ENCODE data around the gene CDH4.
"Not testable (repeated sequence)": the region's sequence is repeated elsewhere in the genome, so short reads cannot be mapped to it uniquely, and the experiment has no call there.

The CDH4 gene

DNA sequence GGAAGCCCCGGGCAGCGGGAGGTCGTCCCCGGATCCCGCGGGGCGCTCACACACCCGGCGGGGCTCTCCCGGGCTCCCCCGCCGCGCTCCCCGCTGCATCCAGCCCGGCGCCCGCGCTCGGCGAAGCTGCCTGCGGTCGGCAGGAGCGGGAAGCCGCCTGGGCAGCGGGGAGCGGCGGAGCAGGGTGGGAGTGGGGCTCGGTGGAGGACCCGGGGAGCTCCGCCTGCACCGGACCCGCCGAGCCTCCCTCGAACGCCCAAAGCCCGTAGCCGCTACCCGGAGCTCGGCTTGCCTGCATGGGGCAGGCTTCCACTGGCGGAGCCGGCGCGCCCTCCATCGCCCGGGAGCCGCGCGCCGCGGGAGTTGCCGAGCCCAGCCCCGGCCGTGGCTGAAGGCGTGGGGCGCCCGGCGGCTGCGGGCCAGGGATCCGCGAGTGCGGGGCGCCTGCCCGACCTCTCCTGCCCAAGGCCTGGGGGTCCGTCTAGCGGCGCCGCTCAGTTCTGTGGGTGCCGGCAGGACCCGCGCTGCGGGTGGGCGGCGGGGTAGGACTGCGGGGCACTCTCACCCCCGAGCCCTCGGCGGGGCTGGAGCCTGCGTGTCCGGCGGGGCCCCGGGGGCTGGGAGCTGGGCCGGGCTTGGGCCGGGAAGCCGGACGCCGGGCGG lies 671 bp downstream of the CDH4 start:
- peak overlapping the region; percentile 64 for H3K4me3 ChIP-seq (ENCODE audit: low read depth, low read length)
- no peak for DNase-seq (ENCODE audit: low read depth)

DNA sequence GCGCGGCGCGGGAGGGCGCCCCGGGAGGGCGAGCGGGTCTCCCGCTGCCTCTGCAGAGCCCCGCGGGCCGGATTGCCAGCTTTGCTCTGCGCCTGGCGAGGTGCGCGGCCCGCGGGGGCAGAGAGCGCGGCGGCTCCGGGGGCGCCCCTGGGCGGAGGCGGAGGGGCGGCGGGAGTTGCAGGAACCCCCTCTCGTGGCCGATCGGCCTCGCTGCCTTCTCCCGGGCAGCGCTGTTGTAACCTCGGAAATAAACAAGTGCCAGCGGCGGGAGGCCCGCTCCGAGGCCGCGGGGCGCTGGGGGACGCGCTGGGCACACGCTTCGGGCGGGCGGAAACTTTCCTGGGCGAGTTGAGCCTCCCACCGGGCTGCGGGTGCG lies 1.2 kb downstream of the CDH4 start:
- no peak for DNase-seq (ENCODE audit: low read depth)
- peak overlapping the region; percentile 64 for H3K4me3 ChIP-seq (ENCODE audit: low read depth, low read length)

DNA sequence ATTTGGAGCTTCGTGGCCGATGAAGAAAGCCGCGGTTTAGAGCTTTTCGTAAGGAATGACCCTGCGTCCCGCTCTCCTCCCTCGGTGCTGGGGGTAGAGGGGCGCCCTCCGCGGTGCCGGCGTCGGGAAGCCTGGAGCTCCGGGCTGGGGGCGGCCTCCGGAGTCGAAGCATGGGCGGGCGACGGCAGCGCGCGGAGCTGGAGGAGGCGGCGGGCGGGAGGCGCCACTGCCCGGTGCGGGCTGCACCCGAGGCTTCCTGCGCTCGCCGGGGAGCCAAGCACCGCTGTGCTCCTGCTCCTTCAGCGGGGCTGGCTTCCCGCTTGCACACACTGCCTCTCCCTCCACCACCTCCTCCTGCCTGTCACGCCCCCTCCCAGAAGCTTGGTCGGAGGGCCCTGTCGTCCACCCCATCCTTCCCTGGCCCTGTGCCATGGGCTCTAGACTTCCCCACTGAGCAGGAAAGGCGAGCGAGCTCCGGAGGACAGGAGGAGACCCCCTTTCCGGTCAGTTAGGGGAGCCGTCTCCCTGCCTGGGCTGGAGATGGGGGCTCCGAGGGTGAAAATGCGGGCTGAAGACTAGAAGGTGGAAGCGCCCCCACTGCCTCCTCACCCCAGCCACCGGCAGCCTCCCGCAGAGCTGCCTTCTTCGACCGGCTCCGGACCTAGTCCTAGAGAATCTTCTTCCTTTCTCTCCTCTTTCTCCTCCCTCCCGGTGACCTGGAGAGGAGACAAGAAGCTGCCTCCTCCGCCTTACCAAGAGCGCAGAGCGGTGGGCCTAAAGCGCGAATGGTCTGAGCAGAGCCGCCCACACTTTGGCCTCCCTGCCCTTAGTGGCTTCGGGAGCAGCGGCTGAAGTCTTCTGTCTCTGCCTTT lies 1.8 kb downstream of the CDH4 start:
- H3K4me3 ChIP-seq (ENCODE audit: low read depth, low read length) = peak overlapping the region; percentile 64
- no peak for DNase-seq (ENCODE audit: low read depth)

DNA sequence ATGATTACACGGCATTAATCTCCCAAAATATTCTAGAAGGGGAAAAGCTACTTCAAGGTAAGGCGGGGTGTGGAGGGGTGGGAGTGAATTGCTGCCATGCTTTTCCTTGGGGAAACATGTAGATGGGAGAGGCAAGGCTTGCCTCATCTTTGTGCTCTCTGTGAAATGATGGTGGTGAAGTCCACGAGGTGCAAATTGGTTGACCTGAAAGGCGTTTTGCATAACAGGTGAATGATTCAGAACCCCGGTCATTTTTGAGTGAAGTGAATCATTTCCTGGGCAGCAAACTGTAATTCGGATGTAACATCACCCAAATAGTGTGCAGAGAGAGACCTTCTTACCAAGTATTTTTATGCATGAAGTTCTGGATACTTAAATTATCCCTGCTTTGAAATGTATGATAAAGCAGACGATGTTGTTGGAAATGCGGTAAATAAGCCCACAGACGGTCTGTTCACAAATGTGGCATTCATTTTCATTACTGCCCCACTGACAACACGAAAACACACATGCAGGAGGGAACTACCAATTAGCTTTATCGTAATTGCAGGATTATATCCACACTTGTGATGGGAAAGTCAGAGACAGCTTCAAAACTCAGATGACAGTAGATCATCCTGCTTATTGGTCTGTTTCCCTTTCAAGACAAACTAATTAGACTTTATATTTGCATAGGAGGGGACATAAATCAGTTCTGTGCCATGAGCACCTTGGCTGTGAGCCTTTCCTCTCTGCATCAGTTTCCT lies 3.0 kb downstream of the CDH4 start:
- no peak overlapping the region for H3K4me3 ChIP-seq (ENCODE audit: low read depth, low read length)

DNA sequence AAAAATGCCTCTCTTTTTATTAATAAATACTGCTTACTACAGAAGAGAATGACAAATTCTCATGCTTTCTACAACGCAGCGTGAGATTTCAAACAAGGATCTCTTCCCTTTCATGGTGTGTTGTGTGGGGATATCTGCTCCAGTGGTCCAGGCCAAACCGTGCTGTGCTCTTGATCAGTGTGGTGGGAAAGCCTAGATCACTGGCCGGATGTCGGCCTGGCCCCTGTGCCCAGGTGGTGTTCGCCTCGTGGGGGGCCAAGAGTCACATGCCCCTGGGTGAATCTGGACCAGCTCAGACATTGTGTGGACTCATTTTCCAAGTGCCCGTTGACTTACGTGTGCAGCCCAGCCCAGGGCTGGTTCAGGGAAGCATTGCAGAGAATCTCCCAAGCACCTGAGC lies 4.3 kb downstream of the CDH4 start:
- no peak overlapping the region for H3K4me3 ChIP-seq (ENCODE audit: low read depth, low read length)
- DNase-seq (ENCODE audit: low read depth) = no peak

More for the DNA sequence above, 3.0 kb downstream of the CDH4 start:
- DNase-seq (ENCODE audit: low read depth) = no peak

DNA sequence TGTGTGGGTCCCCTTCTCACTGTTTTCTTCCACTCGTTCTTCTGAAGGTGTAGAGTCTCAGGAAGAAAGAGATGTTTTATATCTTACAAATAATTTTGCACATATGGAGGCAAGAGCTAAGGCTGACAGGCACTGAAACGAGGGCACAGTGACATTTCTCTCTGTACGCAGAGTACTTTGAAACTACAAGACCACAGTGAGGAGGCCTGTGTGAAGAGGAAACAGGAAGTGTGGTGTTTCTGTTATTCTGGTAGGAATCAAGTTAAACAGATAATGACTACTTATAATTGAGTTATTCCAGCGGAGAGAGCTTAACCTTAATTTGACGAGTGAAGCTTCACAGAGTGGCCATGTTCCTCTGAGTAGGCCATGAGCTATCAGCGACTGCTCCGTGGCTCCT lies 4.8 kb downstream of the CDH4 start:
- DNase-seq (ENCODE audit: low read depth) = no peak

DNA sequence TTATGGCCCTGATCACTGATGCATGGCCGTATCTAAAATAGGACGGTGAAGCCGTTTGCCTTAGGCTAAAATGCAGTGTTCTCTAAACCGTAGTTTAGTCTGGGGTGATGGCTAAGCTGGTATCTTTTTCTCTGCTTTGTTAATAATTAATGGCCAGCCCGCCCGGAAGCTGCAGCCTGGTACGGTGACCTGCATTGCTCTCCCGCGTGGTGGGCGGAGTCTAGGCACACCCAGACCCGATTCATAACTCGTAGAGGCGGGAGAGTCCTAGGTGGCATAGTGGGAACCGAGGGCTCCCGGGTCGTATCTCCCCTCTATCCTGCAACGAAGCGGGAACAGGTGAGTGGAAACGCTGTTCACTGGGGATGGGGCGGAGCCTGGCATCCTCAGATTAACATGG lies 5.5 kb downstream of the CDH4 start:
- H3K4me3 ChIP-seq (ENCODE audit: low read depth, low read length) = no peak overlapping the region
- no peak for DNase-seq (ENCODE audit: low read depth)

More for the DNA sequence above, 4.8 kb downstream of the CDH4 start:
- no peak overlapping the region for H3K4me3 ChIP-seq (ENCODE audit: low read depth, low read length)

DNA sequence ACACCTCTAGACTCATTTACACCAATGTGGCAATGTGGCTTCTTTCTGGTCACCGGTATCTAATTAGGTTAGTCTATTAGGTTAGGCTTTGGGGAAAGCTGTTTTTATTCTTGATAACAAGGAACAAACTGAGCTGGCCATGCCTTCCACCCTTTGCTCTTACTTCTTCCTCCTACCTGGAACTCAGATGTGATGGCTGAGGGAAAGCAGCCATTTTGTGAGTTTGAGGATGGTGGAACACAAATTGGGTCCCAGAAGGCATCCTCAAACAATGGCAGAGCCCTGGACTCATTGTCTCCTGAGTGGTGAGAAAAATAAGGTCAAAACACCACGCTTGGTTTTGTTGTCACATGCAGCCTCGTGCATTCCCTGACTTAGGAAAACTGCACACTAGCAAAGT lies 7.7 kb downstream of the CDH4 start:
- DNase-seq (ENCODE audit: low read depth) = no peak
- H3K4me3 ChIP-seq (ENCODE audit: low read depth, low read length) = no peak overlapping the region

DNA sequence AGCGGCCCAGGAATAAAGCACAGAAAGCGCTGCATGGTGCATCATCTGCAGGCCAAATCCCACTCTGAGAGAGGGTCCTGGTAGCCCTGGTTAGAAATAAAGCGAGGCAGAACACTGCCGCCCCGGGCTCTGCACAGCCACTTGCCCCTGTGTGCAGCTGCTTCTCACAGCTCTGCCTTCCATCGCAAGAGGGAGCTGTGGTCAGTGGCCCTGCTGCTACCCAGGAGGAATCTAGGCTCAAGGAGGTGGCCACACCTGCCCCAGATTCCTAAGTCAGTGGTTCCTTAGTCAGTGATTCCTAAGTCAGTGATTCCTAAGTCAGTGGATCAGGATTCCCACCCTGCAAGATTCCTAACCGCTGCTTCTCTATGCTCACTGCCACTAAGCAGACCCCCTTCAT lies 8.8 kb downstream of the CDH4 start:
- no peak overlapping the region for H3K4me3 ChIP-seq (ENCODE audit: low read depth, low read length)
- DNase-seq (ENCODE audit: low read depth) = no peak

DNA sequence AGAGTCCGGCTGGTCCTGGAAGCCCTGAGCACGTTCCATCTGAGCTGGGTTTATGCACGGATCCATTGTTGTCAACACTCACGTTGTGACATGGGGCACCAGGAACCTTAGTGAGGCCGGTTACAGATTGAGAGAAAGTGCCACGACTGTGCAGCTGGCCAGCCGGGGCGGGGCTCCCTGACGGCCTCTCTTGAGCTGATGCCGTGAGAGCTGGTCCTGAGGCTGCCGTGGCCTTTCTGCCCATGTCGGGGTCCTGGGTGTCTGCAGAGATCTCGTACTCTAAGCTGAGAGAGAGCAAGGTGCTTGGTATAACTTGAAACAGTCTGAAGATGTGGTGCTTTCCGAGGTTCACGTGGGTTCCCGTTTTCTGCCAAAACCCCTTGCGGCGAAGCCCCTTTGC lies 10.0 kb downstream of the CDH4 start:
- DNase-seq (ENCODE audit: low read depth) = no peak
- no peak overlapping the region for H3K4me3 ChIP-seq (ENCODE audit: low read depth, low read length)

DNA sequence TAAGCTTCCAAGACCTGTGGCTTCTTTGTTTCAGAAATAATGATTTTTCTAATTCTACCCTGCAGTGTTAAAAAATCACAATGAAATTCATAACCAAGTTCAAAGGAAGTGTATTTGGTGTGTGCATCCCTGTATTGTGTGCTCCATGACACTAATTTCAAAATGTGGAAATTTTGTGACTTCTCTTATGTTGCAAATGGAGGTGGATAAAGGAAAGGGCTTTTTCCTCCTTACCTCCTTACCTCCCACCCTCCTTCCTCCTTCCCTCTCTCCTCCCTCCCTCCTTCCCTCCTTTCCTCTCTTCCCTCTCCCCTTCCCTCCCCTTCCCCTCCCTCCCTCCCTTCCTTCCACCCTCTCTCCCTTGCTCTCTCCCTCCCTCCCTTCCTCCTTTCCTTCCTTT lies 10.5 kb downstream of the CDH4 start:
- no peak for DNase-seq (ENCODE audit: low read depth)
- H3K4me3 ChIP-seq (ENCODE audit: low read depth, low read length) = no peak overlapping the region

DNA sequence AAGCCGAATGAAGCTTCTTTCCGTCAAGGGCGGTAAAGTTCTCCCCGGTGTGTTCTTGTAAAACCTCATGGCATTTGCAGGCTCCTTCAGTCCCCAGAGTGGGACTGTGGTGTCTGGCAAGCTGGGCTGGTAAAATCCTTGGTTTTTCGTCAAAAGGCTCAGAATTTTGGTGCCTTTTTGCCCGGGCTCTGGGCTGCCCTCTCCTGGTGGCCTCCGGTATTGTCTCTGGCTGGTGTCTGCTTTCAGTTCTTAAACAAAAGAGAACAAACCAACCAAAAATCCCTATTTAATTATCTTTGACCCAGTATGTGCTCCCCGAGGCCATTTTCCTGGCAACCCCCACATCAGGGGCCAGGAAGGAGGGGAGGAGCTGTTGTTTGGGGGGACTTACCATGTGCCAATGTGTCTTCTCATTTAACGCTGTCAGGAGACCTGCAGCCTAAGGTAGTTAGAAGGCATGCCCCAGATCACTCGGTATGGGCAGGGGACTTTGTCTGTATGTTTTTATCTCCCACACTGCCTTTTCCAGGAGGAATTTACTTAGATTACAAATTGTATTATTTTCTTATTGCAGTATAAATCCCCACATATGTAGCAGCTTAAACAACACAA lies 11.1 kb downstream of the CDH4 start:
- DNase-seq (ENCODE audit: low read depth) = no peak
- no peak overlapping the region for H3K4me3 ChIP-seq (ENCODE audit: low read depth, low read length)

DNA sequence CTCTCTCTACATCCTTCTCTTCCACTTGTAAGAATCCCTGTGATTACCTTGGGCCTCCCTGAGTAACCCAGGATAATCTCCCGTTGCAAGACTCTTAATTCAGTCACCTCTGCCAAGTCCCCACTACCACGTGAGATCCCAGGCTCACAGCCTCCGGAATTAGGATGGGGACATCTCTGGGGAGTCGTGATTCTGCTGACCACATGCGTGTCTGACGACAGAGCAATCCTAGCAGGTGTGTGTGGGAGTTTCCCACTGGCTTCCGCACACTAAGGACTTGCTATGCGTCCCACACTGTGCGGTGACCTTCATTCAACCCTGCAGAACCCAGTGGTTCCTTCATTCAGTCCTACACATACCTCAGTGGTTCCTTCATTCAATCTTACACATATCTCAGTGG lies 11.9 kb downstream of the CDH4 start:
- H3K4me3 ChIP-seq (ENCODE audit: low read depth, low read length) = no peak overlapping the region
- DNase-seq (ENCODE audit: low read depth) = no peak

DNA sequence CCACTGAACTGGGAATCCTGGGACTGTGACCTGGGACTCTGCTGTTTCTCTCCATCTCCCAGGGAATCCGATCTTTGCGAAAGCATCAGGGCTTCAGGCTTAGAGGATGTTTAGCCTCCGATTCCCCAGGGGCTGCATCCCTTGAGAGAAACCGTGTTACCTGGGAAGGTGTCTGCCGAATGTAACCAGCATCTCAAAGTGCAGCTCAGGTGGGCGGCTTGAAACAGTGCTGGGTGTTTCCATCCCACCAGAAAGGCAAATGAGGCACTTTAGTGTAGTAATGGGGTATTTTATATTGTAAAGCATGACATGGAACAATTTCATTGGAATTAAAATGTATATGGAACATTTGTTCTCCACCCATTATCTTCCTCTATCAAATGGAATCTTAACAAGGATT lies 15.2 kb downstream of the CDH4 start:
- H3K4me3 ChIP-seq (ENCODE audit: low read depth, low read length) = no peak overlapping the region
- no peak for DNase-seq (ENCODE audit: low read depth)

DNA sequence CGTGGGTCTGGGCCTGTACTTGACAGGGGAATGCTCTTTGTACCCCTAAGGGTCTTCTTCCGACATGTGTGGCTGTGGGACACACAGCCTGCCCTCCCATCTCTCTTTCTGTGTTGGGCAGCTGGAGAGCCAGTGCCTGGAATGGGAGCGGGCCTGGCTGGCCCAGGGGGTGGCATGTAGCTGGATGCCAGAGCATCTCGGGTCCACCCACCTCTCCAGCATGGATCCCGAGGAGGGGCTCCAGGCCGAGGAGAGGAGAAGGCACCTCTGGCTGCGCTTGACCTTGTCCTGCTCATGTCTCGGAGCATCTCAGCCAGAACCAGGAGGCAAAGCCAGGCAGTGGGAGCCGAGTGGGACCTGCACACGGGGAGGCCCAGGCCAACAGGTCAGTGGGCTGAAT lies 16.0 kb downstream of the CDH4 start:
- DNase-seq (ENCODE audit: low read depth) = no peak
- no peak overlapping the region for H3K4me3 ChIP-seq (ENCODE audit: low read depth, low read length)

DNA sequence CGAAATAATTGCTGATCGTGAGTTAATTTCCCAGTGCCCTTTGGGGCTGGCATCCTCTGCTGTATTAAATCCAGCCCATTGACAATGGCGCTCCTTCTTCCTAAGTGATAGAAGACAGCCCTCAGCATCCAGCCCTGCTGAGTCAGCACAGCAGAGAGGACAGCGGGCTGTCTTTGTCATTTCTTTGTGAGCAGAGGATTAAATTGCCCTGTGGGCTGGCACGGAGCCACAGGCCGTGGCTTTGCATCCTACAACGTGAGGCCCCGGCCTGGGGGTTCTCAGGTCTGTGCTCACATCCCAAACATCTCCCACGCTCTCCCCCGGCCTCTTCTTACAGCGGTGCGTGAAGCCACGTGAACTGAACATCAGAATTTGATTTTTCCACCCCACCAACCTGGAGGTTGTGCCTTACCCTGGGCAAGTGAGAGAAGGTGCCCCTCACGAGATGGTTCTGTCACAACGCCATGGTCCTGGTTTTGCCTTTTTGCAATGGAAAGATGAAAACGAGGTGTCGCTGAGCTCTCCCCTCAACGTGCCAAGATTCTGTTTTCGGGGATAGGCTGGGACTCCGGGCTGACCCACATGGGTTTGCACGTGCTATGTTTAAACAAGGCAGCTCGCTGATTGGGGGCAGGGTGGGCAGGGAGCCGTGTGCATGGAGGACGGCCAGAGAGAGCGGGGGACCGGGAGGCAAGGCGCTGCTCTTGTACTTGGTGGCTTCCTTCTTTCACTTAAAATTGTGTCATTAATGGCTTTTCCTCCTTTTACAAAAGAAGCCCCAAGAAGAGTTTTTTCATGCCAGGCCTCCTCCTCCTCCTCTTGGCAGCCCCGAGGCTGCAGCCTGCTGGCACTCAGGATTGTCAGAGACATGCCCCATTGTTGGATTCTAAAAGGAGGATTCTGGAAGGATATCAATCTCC lies 19.5 kb downstream of the CDH4 start:
- DNase-seq (ENCODE audit: low read depth) = no peak
- no peak overlapping the region for H3K4me3 ChIP-seq (ENCODE audit: low read depth, low read length)

DNA sequence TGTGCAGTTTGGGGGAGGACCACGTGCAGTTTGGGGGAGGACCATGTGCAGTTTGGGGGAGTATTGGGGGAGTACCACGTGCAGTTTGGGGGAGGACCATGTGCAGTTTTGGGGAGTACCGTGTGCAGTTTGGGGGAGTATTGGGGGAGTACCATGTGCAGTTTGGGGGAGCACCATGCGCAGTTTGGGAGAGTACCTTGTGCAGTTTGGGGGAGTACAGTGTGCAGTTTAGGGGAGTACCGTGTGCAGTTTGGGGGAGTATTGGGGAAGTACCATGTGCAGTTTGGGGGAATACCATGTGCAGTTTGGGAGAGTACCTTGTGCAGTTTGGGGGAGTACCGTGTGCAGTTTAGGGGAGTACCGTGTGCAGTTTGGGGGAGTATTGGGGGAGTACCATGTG lies 21.0 kb downstream of the CDH4 start:
- H3K4me3 ChIP-seq (ENCODE audit: low read depth, low read length); DNase-seq (ENCODE audit: low read depth): not testable (repeated sequence)

DNA sequence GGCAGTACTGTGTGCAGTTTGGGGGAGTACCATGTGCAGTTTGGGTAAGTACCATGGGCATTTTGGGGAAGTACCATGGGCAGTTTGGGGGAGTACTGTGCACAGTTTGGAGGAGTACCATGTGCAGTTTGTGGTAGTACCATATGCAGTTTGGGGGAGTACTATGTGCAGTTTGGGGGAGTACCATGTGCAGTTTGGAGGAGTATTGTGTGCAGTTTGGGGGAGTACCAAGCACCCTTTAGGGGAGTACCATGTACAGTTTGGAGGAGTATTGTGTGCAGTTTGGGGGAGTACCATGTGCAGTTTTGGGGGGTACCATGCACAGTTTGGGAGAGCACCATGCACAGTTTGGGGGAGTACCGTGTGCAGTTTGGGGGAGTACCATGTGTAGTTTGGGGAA lies 21.6 kb downstream of the CDH4 start:
- DNase-seq (ENCODE audit: low read depth); H3K4me3 ChIP-seq (ENCODE audit: low read depth, low read length): not testable (repeated sequence)

DNA sequence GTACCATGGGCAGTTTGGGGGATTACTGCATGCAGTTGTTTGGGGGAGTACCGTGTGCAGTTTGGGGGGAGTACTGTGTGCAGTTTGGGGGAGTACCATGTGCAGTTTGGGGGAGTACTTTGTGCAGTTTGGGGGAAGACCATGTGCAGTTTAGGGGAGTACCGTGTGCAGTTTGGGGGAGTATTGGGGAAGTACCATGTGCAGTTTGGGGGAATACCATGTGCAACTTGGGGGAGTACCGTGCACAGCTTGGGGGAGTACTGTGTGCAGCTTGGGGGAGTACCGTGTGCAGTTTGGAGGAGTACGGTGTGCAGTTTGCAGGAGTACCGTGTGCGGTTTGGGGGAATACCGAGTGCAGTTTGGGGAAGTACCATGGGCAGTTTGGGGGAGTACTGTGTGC lies 22.3 kb downstream of the CDH4 start:
- no peak for DNase-seq (ENCODE audit: low read depth)
- no peak overlapping the region for H3K4me3 ChIP-seq (ENCODE audit: low read depth, low read length)
